Parathyroid adenoma (tissue), 2 donors: ENCODE data around the gene EIF2B1.
A peak's percentile ranks its signal among the peaks of the same experiment; 100 is the strongest.

Experiments used
- H2AFZ ChIP-seq: fragments of 300-600 bp; sonication (generic); one replicate; pipeline ENCODE4 v1.7.0; 2017; ENCODE audit warnings: antibody characterized with exemption, mild to moderate bottlenecking
- H3K27ac ChIP-seq: fragments of 300-600 bp; sonication (generic); one replicate; pipeline ENCODE4 v1.7.0; 2017
- H3K27me3 ChIP-seq: fragments of 300-600 bp; sonication (generic); one replicate; pipeline ENCODE4 v1.7.0; 2017; ENCODE audit warnings: low read length; ENCODE audit not compliant: control insufficient read depth, insufficient read depth
- H3K36me3 ChIP-seq: fragments of 300-600 bp; sonication (generic); one replicate; pipeline ENCODE4 v1.7.0; 2017; ENCODE audit warnings: low read length; ENCODE audit not compliant: control insufficient read depth, insufficient read depth
- H3K4me1 ChIP-seq: fragments of 300-600 bp; sonication (generic); one replicate; pipeline ENCODE4 v1.7.0; 2017; ENCODE audit warnings: control low read depth
- H3K4me2 ChIP-seq: fragments of 300-600 bp; sonication (generic); one replicate; pipeline ENCODE4 v1.7.0; 2017; ENCODE audit warnings: low read length
- H3K4me3 ChIP-seq: fragments of 300-600 bp; sonication (generic); one replicate; pipeline ENCODE4 v1.7.0; 2017; ENCODE audit warnings: low read depth, low read length
- H3K79me2 ChIP-seq: fragments of 300-600 bp; sonication (generic); one replicate; pipeline ENCODE4 v1.7.0; 2017; ENCODE audit warnings: control low read depth
- H3K9ac ChIP-seq: fragments of 300-600 bp; sonication (generic); one replicate; pipeline ENCODE4 v1.7.0; 2017; ENCODE audit warnings: mild to moderate bottlenecking
- H3K9me3 ChIP-seq: fragments of 300-600 bp; sonication (generic); one replicate; pipeline ENCODE4 v1.7.0; 2017; ENCODE audit warnings: low read length; ENCODE audit not compliant: control insufficient read depth
- TF ChIP-seq, protein P1 (sequence below): fragments of 300-600 bp; sonication (generic); IDR thresholded peaks from one replicate; pipeline ENCODE4 v1.7.0; 2017; ENCODE audit warnings: antibody characterized with exemption, mild to moderate bottlenecking
- donor health status: primary hyperparathyroidism.

EIF2B1 gene

DNA sequence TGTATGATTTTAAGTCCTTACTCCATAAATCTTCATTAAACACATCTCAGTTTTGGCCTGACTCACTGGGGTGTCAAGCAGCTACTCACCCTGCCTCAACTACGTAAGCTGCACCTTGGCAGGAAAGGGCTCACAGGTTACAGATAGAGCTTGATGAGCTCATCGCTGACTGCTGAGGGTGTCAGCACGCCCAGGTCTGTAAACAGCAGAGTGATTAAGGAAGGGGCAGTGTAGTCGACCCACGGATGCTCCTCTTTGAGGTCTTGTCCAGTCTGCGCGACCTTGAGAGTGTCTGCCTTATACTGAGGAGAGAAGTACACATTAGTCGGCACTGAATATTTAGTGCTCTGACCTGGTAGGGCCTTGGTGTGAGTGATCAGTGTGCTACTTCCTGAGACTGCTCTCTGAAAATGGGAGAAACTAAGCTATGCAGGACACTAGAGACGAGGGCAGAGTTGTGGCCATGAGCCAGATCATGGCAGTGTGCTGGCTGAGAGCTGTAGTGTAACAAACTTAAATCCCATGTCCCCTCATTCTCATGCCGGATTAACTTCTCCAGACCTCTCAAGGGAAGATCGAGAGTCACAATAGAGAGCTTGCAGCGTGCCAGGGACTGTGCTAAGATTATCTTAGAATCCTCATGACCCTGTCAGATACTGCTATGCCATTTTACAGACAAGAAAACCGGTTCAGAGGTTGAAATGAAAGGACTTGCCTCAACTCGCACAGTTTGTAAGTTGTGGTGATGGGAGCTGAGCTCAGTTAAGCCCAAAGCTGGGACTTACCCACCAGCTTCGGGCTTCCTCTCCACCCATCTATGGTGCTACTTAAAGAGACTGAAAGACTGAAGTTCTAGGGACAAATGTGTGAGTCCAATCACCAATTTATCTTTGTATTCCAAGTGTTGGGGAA is 11.6 kb downstream of the EIF2B1 start:
- Histone ChIP-seq H3K27me3 (no peaks in the 10 kb centered on the region), H3K4me3 (no peak overlapping the region), H3K36me3 (no peaks in the 10 kb centered on the region), H3K9ac (no peak overlapping the region), H3K4me2 (no peak overlapping the region), H2AFZ (no peak overlapping the region), H3K4me1 (no peaks in the 10 kb centered on the region), H3K79me2 (no peaks in the 10 kb centered on the region), H3K9me3 (no peaks in the 10 kb centered on the region), H3K27ac (no peak overlapping the region)
- TF ChIP-seq, protein P1, sequence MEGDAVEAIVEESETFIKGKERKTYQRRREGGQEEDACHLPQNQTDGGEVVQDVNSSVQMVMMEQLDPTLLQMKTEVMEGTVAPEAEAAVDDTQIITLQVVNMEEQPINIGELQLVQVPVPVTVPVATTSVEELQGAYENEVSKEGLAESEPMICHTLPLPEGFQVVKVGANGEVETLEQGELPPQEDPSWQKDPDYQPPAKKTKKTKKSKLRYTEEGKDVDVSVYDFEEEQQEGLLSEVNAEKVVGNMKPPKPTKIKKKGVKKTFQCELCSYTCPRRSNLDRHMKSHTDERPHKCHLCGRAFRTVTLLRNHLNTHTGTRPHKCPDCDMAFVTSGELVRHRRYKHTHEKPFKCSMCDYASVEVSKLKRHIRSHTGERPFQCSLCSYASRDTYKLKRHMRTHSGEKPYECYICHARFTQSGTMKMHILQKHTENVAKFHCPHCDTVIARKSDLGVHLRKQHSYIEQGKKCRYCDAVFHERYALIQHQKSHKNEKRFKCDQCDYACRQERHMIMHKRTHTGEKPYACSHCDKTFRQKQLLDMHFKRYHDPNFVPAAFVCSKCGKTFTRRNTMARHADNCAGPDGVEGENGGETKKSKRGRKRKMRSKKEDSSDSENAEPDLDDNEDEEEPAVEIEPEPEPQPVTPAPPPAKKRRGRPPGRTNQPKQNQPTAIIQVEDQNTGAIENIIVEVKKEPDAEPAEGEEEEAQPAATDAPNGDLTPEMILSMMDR, result no peak

DNA sequence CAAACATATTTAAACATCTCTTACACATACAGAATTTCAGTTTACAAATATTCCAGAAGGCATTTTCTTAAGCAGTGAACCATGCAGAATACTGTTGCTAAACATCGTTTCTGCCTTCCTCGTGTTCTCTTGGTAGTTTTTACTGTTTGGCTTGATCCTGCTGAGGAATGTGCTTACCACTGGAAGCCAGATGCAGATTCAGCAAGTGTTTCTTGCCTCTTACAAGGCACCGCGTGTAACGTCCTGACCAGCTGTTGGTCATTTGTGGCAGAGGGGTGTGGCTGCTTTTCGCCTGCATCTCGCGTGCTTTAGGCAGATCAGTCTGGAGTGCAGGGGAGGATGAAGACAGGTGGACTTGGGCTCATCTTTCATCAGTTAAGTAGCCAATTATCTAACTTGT is 12.4 kb downstream of the EIF2B1 start:
- no peaks in the 10 kb centered on the region for H3K9me3 ChIP-seq
- no peaks in the 10 kb centered on the region for H3K36me3 ChIP-seq

DNA sequence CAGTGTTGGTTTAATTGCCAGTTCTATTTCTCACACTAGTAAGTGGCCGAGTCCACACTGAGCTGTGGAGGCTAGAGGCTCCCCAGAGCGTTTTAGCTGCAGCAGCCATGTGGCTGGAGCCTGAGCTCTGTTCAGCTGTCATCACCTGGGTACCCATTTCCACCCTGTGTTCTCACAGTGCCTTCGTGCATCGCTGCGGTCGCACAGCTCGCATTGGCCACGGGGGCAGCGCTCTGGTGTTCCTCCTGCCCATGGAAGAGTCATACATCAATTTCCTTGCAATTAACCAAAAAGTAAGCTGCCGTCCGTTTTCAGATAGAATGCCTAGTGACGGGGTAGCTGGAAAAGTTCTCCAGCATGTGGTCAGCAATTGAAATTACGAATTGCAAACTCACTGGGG is 15.9 kb downstream of the EIF2B1 start:
- H3K79me2 ChIP-seq, result no peaks in the 10 kb centered on the region
- no peaks in the 10 kb centered on the region for H3K27me3 ChIP-seq
- H3K27ac ChIP-seq, result no peak overlapping the region
- no peaks in the 10 kb centered on the region for H3K9me3 ChIP-seq
- no peak overlapping the region for H3K4me3 ChIP-seq
- H3K36me3 ChIP-seq, result no peaks in the 10 kb centered on the region
- peaks cover 13% of the 10 kb centered on the region for H3K4me1 ChIP-seq
- H3K9ac ChIP-seq, result no peak overlapping the region
- H2AFZ ChIP-seq, result no peak overlapping the region
- TF ChIP-seq, protein P1, result no peak
- no peak overlapping the region for H3K4me2 ChIP-seq

More for the DNA sequence above, 12.4 kb downstream of the EIF2B1 start:
- TF ChIP-seq, protein P1, result no peak
- Histone ChIP-seq H3K4me3 (no peak overlapping the region), H2AFZ (no peak overlapping the region), H3K27ac (no peak overlapping the region), H3K79me2 (no peaks in the 10 kb centered on the region), H3K4me1 (no peaks in the 10 kb centered on the region), H3K9ac (no peak overlapping the region), H3K27me3 (no peaks in the 10 kb centered on the region), H3K4me2 (no peak overlapping the region)

DNA sequence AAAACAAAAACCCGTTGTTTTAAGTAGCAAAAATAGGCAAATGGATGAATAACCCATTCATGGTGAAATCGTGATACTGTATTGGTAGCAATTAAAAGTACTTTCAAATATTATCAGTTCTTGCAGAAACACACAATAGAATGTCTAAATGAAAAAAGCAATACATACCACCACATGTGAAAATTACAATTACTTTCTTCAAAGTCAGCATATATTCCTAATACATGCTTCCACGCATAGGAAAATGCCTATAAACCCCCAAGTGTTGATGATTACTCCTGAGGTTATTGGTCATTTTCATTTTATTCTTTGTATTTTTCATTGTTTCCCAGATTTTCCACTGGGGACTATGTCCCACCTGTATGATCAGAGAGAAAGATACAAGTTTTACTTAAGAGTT is 16.3 kb downstream of the EIF2B1 start:
- Histone ChIP-seq H3K36me3 (no peaks in the 10 kb centered on the region), H3K4me3 (no peak overlapping the region), H2AFZ (no peak overlapping the region), H3K4me2 (no peak overlapping the region), H3K79me2 (no peaks in the 10 kb centered on the region), H3K9ac (no peak overlapping the region), H3K27ac (no peak overlapping the region), H3K9me3 (no peaks in the 10 kb centered on the region), H3K4me1 (peaks cover 13% of the 10 kb centered on the region), H3K27me3 (no peaks in the 10 kb centered on the region)
- TF ChIP-seq, protein P1, result no peak

DNA sequence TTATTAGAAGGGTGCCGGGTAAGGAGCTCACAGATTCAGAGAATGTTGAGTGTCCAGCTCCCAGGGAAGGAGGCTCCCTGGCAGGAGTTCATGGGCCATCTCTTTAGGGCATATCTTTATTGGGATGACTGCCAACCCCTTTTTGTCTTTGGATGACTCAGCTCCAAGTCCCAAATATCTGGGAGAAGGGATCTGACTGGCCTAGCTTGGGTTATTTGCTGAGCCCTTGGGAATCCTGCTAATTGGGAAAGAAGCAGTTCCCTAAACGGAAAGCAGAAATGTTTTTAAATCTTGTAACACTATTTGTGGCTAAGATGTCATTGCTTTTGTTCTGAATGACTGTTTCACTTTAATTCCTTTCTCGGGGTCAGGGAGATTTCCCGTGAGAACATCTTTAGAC is 19.0 kb downstream of the EIF2B1 start:
- H3K4me3 ChIP-seq, result no peak overlapping the region
- TF ChIP-seq, protein P1, result no peak
- no peaks in the 10 kb centered on the region for H3K27me3 ChIP-seq
- no peaks in the 10 kb centered on the region for H3K36me3 ChIP-seq
- no peak overlapping the region for H3K4me2 ChIP-seq
- H3K9me3 ChIP-seq, result no peaks in the 10 kb centered on the region
- no peak overlapping the region for H3K9ac ChIP-seq
- H3K79me2 ChIP-seq, result no peaks in the 10 kb centered on the region
- H3K27ac ChIP-seq, result peak overlapping the region; percentile 66
- H2AFZ ChIP-seq, result no peak overlapping the region
- H3K4me1 ChIP-seq, result peaks cover 13% of the 10 kb centered on the region
